Measurements from ENCODE around the gene STON2. TPM values are rescaled to one million over a fixed set of nuclear protein-coding genes. Genes with fewer than 3 reads are reported as not detected.

The STON2 gene
- total RNA-seq, 1 donor from 2014 or later = not detected

- intact Hi-C loops (cut with micrococcal nuclease) = loop anchor here (1.0 to 2.0 kb wide), 4 partner anchors 10 to 260 kb away; no protein-coding TSS in a partner anchor
- DNase-seq (peak; percentile 78), ATAC-seq (ENCODE audit: low read depth) (peak; percentile 60)
- Mint-ChIP-seq H3K36me3 (ENCODE audit: low read depth) (peaks cover 36% of the 10 kb centered on the region), H3K9me3 (peaks cover 2% of the 10 kb centered on the region), H3K4me1 (peaks cover 35% of the 10 kb centered on the region), H3K4me3 (peak overlapping the region; percentile 98), H3K27me3 (no peaks in the 10 kb centered on the region), H3K27ac (peak overlapping the region; percentile 100)
- ChIA-PET POLR2A (interaction anchor here (0.6 to 2.1 kb wide), 20 partner anchors 9 to 315 kb away, joined by 3 to 16 read pairs (median 4); partner anchors contain the start of genes CEP128 and TSHR), CTCF (interaction anchor here (1.0 to 1.1 kb wide), 2 partner anchors 49 to 232 kb away, joined by 3 to 4 read pairs; no protein-coding TSS in a partner anchor)
- TF ChIP-seq, protein P1, sequence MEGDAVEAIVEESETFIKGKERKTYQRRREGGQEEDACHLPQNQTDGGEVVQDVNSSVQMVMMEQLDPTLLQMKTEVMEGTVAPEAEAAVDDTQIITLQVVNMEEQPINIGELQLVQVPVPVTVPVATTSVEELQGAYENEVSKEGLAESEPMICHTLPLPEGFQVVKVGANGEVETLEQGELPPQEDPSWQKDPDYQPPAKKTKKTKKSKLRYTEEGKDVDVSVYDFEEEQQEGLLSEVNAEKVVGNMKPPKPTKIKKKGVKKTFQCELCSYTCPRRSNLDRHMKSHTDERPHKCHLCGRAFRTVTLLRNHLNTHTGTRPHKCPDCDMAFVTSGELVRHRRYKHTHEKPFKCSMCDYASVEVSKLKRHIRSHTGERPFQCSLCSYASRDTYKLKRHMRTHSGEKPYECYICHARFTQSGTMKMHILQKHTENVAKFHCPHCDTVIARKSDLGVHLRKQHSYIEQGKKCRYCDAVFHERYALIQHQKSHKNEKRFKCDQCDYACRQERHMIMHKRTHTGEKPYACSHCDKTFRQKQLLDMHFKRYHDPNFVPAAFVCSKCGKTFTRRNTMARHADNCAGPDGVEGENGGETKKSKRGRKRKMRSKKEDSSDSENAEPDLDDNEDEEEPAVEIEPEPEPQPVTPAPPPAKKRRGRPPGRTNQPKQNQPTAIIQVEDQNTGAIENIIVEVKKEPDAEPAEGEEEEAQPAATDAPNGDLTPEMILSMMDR (IDR thresholded peaks at IDR 0.05) = no peak
These were observed 180.8 kb downstream of the STON2 start for GRCh38 chr14:81219210-81219758.

DNA sequence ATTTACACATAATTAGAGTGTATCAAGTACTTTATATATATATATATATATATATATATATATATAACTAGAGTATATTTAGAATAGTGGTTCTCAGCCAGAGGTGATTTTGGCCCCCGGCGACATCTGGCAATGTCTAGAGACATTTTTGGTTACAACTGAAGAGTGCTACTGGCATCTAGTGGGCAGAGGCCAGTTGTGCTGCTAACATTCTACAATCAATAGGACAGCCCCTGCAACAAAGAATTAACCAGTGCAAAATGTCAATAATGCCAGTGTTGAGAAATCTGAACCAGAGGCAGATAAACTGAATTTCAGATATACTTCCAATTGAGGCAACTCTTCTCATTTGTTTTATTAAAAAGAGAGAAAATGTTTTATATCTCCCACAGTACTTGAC is 188.3 kb downstream of the STON2 start:
- ChIA-PET POLR2A (interaction anchor here (3.5 kb wide), 1 partner anchor 9 kb away, joined by 24 read pairs; the partner anchor contains the start of gene GTF2A1), CTCF (interaction anchor here (0.6 to 3.5 kb wide), 8 partner anchors 10 to 282 kb away, joined by 3 to 29 read pairs (median 5); no protein-coding TSS in a partner anchor)
- TF ChIP-seq, protein P1 (IDR thresholded peaks at IDR 0.05) = no peak
- ATAC-seq (ENCODE audit: low read depth) (peak; percentile 80), DNase-seq (no peak)
- Mint-ChIP-seq H3K36me3 (ENCODE audit: low read depth) (peaks cover 79% of the 10 kb centered on the region), H3K27ac (no peak overlapping the region), H3K4me3 (no peak overlapping the region), H3K27me3 (no peaks in the 10 kb centered on the region), H3K4me1 (peaks cover 53% of the 10 kb centered on the region), H3K9me3 (peaks cover 11% of the 10 kb centered on the region)
- intact Hi-C loops (cut with micrococcal nuclease) = loop anchor here (1.0 to 2.0 kb wide), 4 partner anchors 149 to 258 kb away; no protein-coding TSS in a partner anchor

Other genes with a start within 250 kb of the STON2 start
- gene GTF2A1, start 179.4 kb downstream of the STON2 start, total RNA-seq = 38.5 and 40.9 TPM in 2 replicates
- 52.9 and 55.4 TPM in 2 replicates for gene SEL1L, start 133.5 kb upstream of the STON2 start, total RNA-seq

Measured in activated B cell treated with CpG ODN at 0.5 μM for 24 hours (primary cell).